Testis (tissue), 3 donors: ENCODE results near the gene OLFML3. TPM values are rescaled to one million over a fixed set of nuclear protein-coding genes. Genes with fewer than 3 reads are reported as not detected.

ENCODE experiments used
- DNase-seq: peaks from one replicate; pipeline ENCODE4 v3.0.0-alpha.2; 2019
- H3K27ac ChIP-seq, 2 donors: fragments of 200-600 bp; sonication (generic); one replicate each; pipeline ENCODE4 v1.5.1; 2019
- H3K27me3 ChIP-seq: fragments of 200-600 bp; sonication (generic); one replicate; pipeline ENCODE4 v1.5.1; 2019
- H3K36me3 ChIP-seq: fragments of 200-600 bp; sonication (generic); one replicate; pipeline ENCODE4 v1.5.1; 2017; ENCODE audit warnings: low read depth; ENCODE audit errors: missing control alignments
- H3K4me1 ChIP-seq: fragments of 200-600 bp; sonication (generic); one replicate; pipeline ENCODE4 v1.5.1; 2019
- H3K4me3 ChIP-seq, 2 donors: fragments of 200-600 bp; sonication (generic); one replicate each; pipeline ENCODE4 v1.5.1; 2017 to 2019
- H3K9me3 ChIP-seq: fragments of 200-600 bp; sonication (generic); one replicate; pipeline ENCODE4 v1.5.1; 2017
- CTCF ChIP-seq, 3 experiments: fragments of 450-650 bp in 2 of 3; fragments of 200-600 bp in 1 of 3; sonication (generic) in 1 of 3; IDR thresholded peaks; one replicate each; pipeline ENCODE4 v1.5.1; 2016 to 2019; ENCODE audit warnings: antibody characterized with exemption in 3 of 3, mild to moderate bottlenecking in 2 of 3, moderate library complexity in 1 of 3
- POLR2A ChIP-seq: fragments of 450-650 bp; IDR thresholded peaks from one replicate; pipeline ENCODE4 v1.6.1; 2017; ENCODE audit warnings: antibody characterized with exemption, mild to moderate bottlenecking, moderate library complexity
- WGBS, 2 donors: methylation state at CpG; one replicate each; pipeline ENCODE4 v1.1.5; 2018; 5-methylcytosine and 5-hydroxymethylcytosine counted together
- intact Hi-C: fragments of 100-400 bp; cut with DNase I; formaldehyde crosslinking; loops from one replicate; pipeline ENCODE4 v1.15.1; 2023; ENCODE audit warnings: low total_unique reads
- polyA plus RNA-seq: library from polyadenylated mRNA; stranded (reverse); fragments of 350-450 nt; fragmentation: Illumina TruSeq; extraction: RNeasy Lipid Tissue Mini Kit (QIAGEN cat#74804); gene quantifications from one replicate; pipeline ENCODE4 v1.2.3, GENCODE V29; 2014; ENCODE audit warnings: low read depth, low replicate concordance; ENCODE audit not compliant: insufficient read depth
- total RNA-seq, 2 donors: library from RNA; depleted of rRNA; stranded (reverse); fragments of >200 nt; gene quantifications; one replicate each; pipeline ENCODE4 v1.2.3, GENCODE V29; 2016

OLFML3 gene
- total and polyA plus RNA-seq, 3 donors from 2014 or later, result 4.6 to 51.7 (median 8.5) TPM

- Histone ChIP-seq H3K27ac (peak overlapping the region in 1 of 2 donors; percentile 95), H3K9me3 (no peaks in the 10 kb centered on the region), H3K27me3 (no peaks in the 10 kb centered on the region), H3K36me3 (no peaks in the 10 kb centered on the region), H3K4me1 (peaks cover 29% of the 10 kb centered on the region), H3K4me3 (no peak overlapping the region)
- intact Hi-C loops, result no loop called here
- TF ChIP-seq CTCF (IDR thresholded peaks at IDR 0.05) (no peak), POLR2A (no peak)
- no peak for DNase-seq
- WGBS, 2 donors, result 9 to 11% methylated on average over 3 of the region's 3 CpGs
Measured at GRCh38 chr1:113931451-113931851, 47.8 kb upstream of the OLFML3 start.

- Histone ChIP-seq H3K4me1 (peaks cover 35% of the 10 kb centered on the region), H3K36me3 (no peaks in the 10 kb centered on the region), H3K9me3 (no peaks in the 10 kb centered on the region), H3K27me3 (no peaks in the 10 kb centered on the region), H3K4me3 (no peak overlapping the region), H3K27ac (no peak overlapping the region)
- DNase-seq, result no peak
- intact Hi-C loops, result no loop called here
- TF ChIP-seq POLR2A (no peak), CTCF (IDR thresholded peaks at IDR 0.05) (no peak)
Measured at GRCh38 chr1:113934006-113934405, 45.3 kb upstream of the OLFML3 start.

- no peaks in the 10 kb centered on the region for H3K9me3 ChIP-seq
- no peaks in the 10 kb centered on the region for H3K27me3 ChIP-seq
- intact Hi-C loops, result no loop called here
- WGBS, 2 donors, result 80 to 81% methylated on average over 5 of the region's 5 CpGs
- no peak for DNase-seq
- TF ChIP-seq POLR2A (no peak), CTCF (IDR thresholded peaks at IDR 0.05) (no peak)
- H3K27ac ChIP-seq, result peak overlapping the region in 1 of 2 donors; percentile 44
- H3K36me3 ChIP-seq, result no peaks in the 10 kb centered on the region
- peaks cover 40% of the 10 kb centered on the region for H3K4me1 ChIP-seq
- H3K4me3 ChIP-seq, result no peak overlapping the region
Measured at GRCh38 chr1:113934511-113935055, 44.7 kb upstream of the OLFML3 start.

- intact Hi-C loops, result no loop called here
- peaks cover 41% of the 10 kb centered on the region for H3K4me1 ChIP-seq
Measured at GRCh38 chr1:113935176-113935575, 44.1 kb upstream of the OLFML3 start.

More at GRCh38 chr1:113935176-113935575, 44.1 kb upstream of the OLFML3 start:
- DNase-seq, result no peak
- no peaks in the 10 kb centered on the region for H3K9me3 ChIP-seq
- WGBS, 2 donors, result 65 to 68% methylated on average over 1 of the region's 1 CpG
- no peaks in the 10 kb centered on the region for H3K27me3 ChIP-seq
- peak overlapping the region in 1 of 2 donors; percentile 44 for H3K27ac ChIP-seq
- no peaks in the 10 kb centered on the region for H3K36me3 ChIP-seq
- TF ChIP-seq CTCF (IDR thresholded peaks at IDR 0.05) (no peak), POLR2A (no peak)
- no peak overlapping the region for H3K4me3 ChIP-seq
